GM12878 (cell line): ENCODE measurements around the gene PCDHGA3. TPM values are rescaled to one million over a fixed set of nuclear protein-coding genes. Genes with fewer than 3 reads are reported as not detected.

Experiments used
- CTCF ChIP-seq, 3 experiments: IDR thresholded peaks in 2 of 3; conservative IDR thresholded peaks in 1 of 3; 2 replicates each; pipeline ENCODE4 v1.5.1; 2011; ENCODE audit warnings: low read depth in 3 of 3, low read length in 3 of 3, mild to moderate bottlenecking in 3 of 3, control low read depth in 2 of 3, moderate library complexity in 2 of 3, inconsistent platforms in 1 of 3, mixed read lengths in 1 of 3; ENCODE audit not compliant: control insufficient read depth in 2 of 3, insufficient read depth in 1 of 3; ENCODE audit errors: extremely low read depth in 1 of 3
- IKZF2 ChIP-seq, 2 experiments: fragments of 450-650 bp; IDR thresholded peaks; 2 replicates each; pipeline ENCODE4 v1.6.1; 2017; ENCODE audit warnings: mild to moderate bottlenecking in 2 of 2, moderate library complexity in 2 of 2
- MYC ChIP-seq: IDR thresholded peaks from 2 replicates; pipeline ENCODE4 v1.6.1; 2011; ENCODE audit warnings: mild to moderate bottlenecking, low read length, moderate library complexity, inconsistent platforms; ENCODE audit not compliant: insufficient read depth, insufficient replicate concordance, insufficient read length, severe bottlenecking
- SPI1 ChIP-seq: IDR thresholded peaks from 2 replicates; pipeline ENCODE4 v1.6.1; 2011; ENCODE audit warnings: low read depth, mild to moderate bottlenecking, low read length, moderate library complexity, borderline replicate concordance; ENCODE audit not compliant: insufficient read depth
- ZBTB11 ChIP-seq: fragments of 450-650 bp; formaldehyde crosslinking; IDR thresholded peaks from 2 replicates; pipeline ENCODE4 v1.5.0; 2022; ENCODE audit warnings: mild to moderate bottlenecking, missing genetic modification characterization
- ZBTB4 ChIP-seq: fragments of 450-650 bp; formaldehyde crosslinking; IDR thresholded peaks from 2 replicates; pipeline ENCODE4 v1.4.0; 2022; ENCODE audit warnings: mild to moderate bottlenecking, moderate library complexity
- polyA plus RNA-seq, 11 experiments: library from polyadenylated mRNA; depleted of rRNA in 4 of 11; unstranded in 6 of 11; stranded (reverse) in 5 of 11; fragments of >200 nt; fragmentation: Nextera tagmentation in 4 of 11; fragmentation: Illumina TruSeq in 1 of 11; extraction: Ambion mirVana in 4 of 11; extraction: Trizol in 1 of 11; gene quantifications; 1 replicate in 1 of 11; 2 replicates in 10 of 11; pipeline versions ENCODE4 v1.2.1 to v1.2.3, GENCODE V29; 2011 to 2016; ENCODE audit warnings: inconsistent platforms in 2 of 11, missing spikeins in 2 of 11, low read depth in 1 of 11
- total RNA-seq, 4 experiments: library from RNA; depleted of rRNA in 3 of 4; stranded (reverse); fragments of >200 nt in 3 of 4; fragmentation: Illumina TruSeq in 1 of 4; extraction: Trizol in 1 of 4; gene quantifications; 2 replicates each; pipeline versions ENCODE4 v1.2.1 to v1.2.3, GENCODE V29; 2013 to 2021

PCDHGA3 gene
- total and polyA plus RNA-seq, 10 of the 15 experiments (the other 5 are each of a cell fraction or from before 2014, with no cell fraction given) = 0.06 to 0.17 (median 0.11) TPM; not detected in 6

GRCh38 chr5:141343242-141343952 is at the start of gene PCDHGA3 (continued):
- TF ChIP-seq ZBTB4 (CRISPR knock-in tag) = no peak
- TF ChIP-seq IKZF2 (IDR thresholded peaks at IDR 0.05) = no peak
- TF ChIP-seq SPI1 = no peak
- no peak for TF ChIP-seq ZBTB11 (CRISPR knock-in tag)
- TF ChIP-seq CTCF (IDR thresholded peaks at IDR 0.05 in 2 of 3, conservative IDR thresholded peaks at IDR 0.05 in 1 of 3; ENCODE audit: control insufficient read depth in 2 of 3, extremely low read depth in 1 of 3, insufficient read depth in 1 of 3, low read depth in 3 of 3, low read length in 3 of 3) = peak in 2 of 3 experiments; percentile 10 to 16; a peak in 2 of 6 replicates
- no peak for TF ChIP-seq MYC
- TF ChIP-seq, all 136 proteins: peak for 3
